ENCODE measurements around the gene SERTAD4.

The SERTAD4 gene

DNA sequence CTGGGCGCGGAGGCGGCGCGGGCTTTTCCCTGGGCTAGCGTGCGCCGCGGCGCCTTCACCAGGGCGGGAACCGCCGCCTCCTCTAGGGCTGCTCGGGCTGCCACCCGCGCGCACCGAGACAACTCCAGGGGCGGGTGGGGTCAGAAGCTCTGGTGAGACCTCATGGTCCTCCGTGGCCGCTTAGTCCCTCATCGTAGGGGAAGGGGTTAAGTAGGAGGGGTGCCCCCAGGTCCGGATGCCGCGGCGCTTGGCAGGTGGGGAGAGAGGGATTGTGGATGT is 559 bp downstream of the SERTAD4 start:
- DNase-seq (ENCODE audit: low read depth in 2 of 2): no peak

- DNase-seq (ENCODE audit: low read depth in 2 of 2): peak in 1 of 2 donors; percentile 15
Measured at GRCh38 chr1:210233495-210234328, 1.1 kb downstream of the SERTAD4 start.

GRCh38 chr1:210234329-210234757 is 1.7 kb downstream of the SERTAD4 start:
- DNase-seq (ENCODE audit: low read depth in 2 of 2): no peak

DNA sequence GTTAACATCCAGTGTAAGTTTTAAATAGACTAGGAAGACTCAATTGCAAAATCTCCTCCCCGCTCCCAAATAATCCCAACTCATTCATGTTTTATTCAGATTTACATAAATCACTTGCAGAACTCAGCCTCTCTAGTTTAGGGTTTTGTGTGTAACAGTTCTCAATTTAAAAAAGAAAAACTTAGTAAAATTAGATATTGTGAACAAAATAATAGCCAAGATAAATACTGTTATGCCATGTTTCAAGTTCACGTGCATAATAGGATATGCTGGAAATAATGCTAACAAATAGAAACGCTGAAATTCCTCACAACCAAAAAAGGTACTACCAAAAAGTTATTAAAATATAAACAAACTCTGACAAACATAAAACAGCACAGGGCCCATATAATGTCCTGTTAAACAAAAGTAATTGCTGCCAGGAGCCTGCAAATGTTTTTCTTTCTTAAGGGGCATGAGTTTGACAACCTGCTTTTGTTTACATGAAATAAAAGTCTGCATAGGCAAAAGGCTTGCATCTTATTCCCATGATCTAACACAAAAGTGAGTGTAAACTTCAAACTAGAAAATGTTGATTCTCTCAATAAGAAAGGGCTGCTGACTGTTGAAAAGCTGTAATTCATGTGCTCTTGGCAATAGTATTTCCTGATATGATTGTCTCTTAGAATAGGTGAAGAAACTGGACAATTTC is 2.9 kb downstream of the SERTAD4 start:
- DNase-seq (ENCODE audit: low read depth in 2 of 2): no peak

GRCh38 chr1:210236386-210236839 is 3.8 kb downstream of the SERTAD4 start:
- DNase-seq (ENCODE audit: low read depth in 2 of 2): no peak

GRCh38 chr1:210236840-210237409 is 4.3 kb downstream of the SERTAD4 start:
- no peak for DNase-seq (ENCODE audit: low read depth in 2 of 2)

DNA sequence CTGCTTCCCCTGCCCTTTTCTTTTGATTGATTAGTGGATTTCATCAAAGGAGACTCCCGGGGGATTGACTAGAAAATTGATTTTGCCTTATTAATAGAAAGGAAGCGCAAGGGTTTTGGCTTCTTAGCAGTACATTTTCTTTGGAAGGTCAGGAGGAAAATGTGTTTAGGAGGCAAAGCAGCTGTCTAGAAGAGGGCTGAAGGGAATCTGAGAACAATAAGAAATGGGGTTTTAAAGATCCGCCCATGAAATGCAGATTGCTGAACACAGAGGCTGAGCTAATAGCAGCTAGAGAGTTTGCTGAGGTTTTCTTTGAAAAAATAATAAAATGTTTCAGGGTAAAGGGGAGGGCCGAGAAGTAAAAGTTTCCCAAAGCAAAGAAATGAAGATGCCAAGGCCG is 4.9 kb downstream of the SERTAD4 start:
- DNase-seq (ENCODE audit: low read depth in 2 of 2): no peak

DNA sequence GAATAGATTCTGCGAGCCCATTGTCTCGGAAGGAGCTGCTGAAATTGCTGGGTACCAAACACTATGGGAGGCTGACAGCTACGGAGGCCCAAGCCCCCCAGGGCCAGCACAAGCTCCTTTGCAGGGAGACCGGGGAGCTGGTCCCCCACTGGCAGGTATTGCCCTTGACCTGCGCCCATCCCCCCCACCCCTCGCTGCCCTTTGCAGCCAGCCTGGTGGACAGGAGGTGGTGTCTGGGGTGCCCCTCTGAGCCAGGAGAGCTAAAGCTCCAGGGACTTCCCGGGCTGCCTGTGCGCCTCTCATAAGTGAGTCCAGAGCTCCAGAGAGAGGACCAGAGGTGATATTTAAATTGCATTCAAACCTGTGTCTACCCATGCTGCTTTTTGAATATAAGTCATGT is 5.4 kb downstream of the SERTAD4 start:
- DNase-seq (ENCODE audit: low read depth in 2 of 2): no peak

DNA sequence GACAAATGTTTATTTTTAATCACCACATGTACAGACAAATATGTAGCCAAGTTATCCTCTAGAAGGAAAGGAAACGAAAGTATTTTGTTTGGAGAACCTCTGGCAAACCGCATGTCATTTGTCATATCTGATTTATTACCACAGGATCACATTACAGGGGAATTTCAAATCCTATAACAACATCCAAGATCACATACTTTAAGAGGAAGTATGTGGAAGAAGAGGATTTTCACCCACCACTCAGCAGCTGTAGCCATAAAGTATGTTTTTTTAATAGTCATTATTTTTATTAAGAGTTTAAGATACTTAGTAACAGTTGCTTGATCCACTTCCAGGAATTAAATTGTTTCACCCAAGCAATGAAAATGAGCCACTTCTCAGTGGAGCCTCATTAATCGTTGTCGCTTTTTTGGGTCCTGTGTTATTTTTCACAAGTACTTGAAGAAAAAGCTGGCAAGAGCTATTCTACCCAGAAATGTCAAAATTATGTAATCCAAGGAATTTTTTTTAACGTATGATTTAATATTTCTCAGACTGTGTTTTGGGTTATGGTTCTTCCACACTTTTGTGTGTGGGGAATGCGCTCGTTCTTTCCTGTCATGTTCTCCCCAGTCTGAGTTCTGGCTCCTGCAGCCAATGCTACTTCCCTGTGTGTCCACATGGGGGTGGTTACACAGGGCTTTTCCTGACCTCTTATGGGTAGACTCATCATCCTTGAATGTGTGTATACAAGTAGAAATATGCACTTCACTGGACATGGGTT is 6.9 kb downstream of the SERTAD4 start:
- DNase-seq (ENCODE audit: low read depth in 2 of 2): no peak

DNA sequence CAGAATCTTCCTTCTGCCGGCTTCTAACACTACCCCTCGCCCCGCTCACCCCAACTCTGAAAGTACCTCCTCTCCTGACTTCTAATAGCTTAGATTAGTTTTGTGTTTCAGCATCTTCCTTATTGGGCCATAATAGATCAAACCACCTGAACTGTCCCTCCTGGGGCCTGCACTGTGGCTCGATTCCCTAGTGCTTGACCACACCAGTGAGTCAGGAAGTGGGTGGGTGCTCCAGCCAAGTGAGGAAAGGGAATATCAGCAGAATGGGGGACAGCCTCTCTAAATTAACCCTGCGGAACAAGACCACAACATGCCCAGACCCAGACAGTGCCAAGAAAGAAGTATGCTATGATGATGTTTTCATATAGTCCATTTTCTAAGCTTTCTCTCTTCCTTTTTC is 8.5 kb downstream of the SERTAD4 start:
- no peak for DNase-seq (ENCODE audit: low read depth in 2 of 2)

GRCh38 chr1:210244746-210245367 is 12.3 kb downstream of the SERTAD4 start:
- no peak for DNase-seq (ENCODE audit: low read depth in 2 of 2)

GRCh38 chr1:210246447-210246846 is 13.9 kb downstream of the SERTAD4 start:
- no peak for DNase-seq (ENCODE audit: low read depth in 2 of 2)

DNA sequence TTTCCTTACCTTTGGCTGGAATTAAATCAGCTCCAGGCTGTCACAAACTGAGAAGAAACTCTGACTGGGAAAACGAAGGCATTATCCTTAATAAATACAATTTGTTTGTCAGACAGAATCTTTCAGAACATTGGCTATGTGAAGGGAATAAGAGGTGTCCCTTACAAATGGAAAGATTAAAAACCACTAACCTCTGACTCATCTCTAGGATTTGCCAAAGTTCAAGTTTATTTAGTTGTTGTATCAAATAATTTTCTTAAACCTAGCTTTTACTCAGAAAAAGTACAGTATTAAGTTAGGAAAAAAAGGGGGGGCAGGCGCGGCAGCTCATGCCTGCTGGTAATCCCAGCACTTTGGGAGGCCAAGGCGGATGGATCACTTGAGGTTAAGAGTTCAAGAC is 15.7 kb downstream of the SERTAD4 start:
- DNase-seq (ENCODE audit: low read depth in 2 of 2): no peak

DNA sequence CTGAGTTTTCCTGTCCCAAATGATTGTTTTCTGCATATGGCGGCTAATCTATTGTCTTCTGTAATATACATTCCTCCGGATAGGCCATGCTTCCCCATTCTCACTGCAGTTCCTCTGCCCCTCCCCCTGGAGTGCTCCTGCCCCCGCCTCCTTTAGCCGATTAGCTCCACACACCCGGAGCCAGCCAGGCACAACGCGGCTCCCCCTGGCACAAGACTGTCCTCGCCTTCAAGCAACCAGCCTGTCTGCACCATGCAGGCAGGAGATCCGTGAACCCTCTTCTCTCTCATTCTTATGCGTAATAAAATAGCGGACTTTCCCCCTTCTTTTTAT is 18.0 kb downstream of the SERTAD4 start:
- DNase-seq (ENCODE audit: low read depth in 2 of 2): no peak

DNA sequence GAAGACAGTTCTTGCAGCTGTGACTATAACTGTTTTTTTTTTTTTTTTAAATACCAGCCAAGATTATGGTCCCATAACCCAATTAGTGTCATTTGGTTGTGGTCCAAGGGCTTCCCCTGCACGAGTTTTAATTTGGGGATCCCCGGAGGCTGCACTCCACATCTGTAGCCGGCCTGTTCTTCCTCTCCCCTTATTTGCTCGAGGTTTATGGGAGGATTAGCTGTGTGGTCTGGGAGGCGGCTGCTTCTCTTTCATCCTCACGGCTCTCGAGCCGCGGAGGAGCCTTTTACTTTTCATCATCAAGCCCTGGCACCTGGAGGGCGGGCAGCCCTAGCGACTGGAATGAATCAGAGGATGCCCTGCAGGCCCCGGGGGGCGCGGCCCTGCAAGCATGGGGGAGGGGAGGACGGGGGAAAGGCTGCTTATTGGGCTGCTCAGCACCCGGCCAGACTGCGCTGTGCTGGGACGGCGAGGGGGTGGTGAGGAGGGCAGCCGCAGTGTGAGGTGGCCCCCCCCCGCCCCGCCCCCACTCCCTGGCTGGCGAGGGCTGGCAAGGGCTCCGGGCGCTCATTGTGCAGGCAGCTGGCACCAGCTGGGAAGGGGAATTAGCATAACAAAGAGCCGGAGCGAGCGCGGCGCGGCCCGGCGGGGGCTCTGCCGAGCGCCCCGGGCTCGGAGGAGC is 18.5 kb downstream of the SERTAD4 start:
- peak; percentile 16 to 27 for DNase-seq (ENCODE audit: low read depth in 2 of 2)

- DNase-seq (ENCODE audit: low read depth in 2 of 2): no peak
Measured at GRCh38 chr1:210251680-210252490, 19.3 kb downstream of the SERTAD4 start.

GRCh38 chr1:210252621-210253051 is 20.0 kb downstream of the SERTAD4 start:
- no peak for DNase-seq (ENCODE audit: low read depth in 2 of 2)

- no peak for DNase-seq (ENCODE audit: low read depth in 2 of 2)
Measured at GRCh38 chr1:210254298-210254697, 21.7 kb downstream of the SERTAD4 start.

DNA sequence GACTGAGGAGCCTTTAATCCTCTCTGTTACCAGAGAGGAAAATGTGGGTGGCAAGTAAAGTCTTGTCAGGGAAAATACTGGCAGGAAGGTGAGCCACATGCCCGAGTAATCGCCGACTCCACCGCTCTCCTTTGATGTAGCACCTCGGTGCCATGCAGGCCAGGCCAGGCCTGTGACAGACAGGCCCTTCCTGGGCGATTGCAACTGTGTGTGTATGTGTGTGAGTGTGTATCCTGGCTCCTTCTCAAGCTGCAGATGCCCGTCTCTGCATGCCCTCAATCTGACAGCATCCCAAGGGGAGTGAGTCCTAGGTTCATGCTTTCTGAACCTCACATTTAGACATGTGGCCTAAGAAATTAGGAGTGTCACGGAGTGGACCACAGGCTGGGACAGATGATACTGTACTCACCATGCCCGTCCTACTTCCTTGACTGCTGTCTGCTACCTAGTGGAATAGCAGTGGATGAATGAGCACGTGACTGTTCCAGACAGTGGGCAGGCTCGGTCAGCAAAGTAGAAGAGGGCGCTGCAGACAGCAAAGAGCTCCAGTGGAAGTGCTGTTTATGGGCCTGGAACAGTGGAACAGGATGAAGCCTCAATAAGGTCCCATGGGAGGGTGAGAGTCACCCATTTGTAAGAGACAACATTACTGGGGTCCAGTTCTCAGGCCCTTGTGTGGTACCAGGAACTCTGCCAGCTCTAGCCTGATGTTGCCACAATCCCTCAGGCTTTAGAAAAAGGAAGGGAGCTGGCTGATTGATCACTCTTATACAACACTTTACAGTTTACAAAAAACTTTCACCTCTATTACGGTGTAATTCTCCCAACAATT is 25.3 kb downstream of the SERTAD4 start:
- DNase-seq (ENCODE audit: low read depth in 2 of 2): no peak

- DNase-seq (ENCODE audit: low read depth in 2 of 2): no peak
Measured at GRCh38 chr1:210259561-210259960, 27.0 kb downstream of the SERTAD4 start.

Data from stimulated activated CD8-positive, alpha-beta memory T cell treated with anti-CD3 and anti-CD28 coated beads, Interleukin-15, amount 100 ng/mL, for 48 hours (primary cell).